GM18868 (cell line): ENCODE data around the gene ATP8A2.
"Not testable (repeated sequence)": the region's sequence is repeated elsewhere in the genome, so short reads cannot be mapped to it uniquely, and the experiment has no call there.

ENCODE experiments used
- ATAC-seq: cut with Tn5 transposase; IDR thresholded peaks from one replicate; pipeline ENCODE4 v1.9.1; 2021; ENCODE audit warnings: mild to moderate bottlenecking, moderate library complexity; ENCODE audit not compliant: unreplicated experiment

Gene ATP8A2

GRCh38 chr13:25371875-25372283 is at the start of gene ATP8A2:
Gene ATP8A2 (plus strand): TSS chr13:25371974. CDS start chr13:25372213, 239 bp downstream.
- no peak for ATAC-seq

- no peak for ATAC-seq
Observed at GRCh38 chr13:25324100-25324499, 47.7 kb upstream of the ATP8A2 start.

- no peak for ATAC-seq
Observed at GRCh38 chr13:25329706-25330105, 42.1 kb upstream of the ATP8A2 start.

GRCh38 chr13:25330541-25330940 is 41.2 kb upstream of the ATP8A2 start:
- ATAC-seq, result no peak

- ATAC-seq, result no peak
Observed at GRCh38 chr13:25335856-25336255, 35.9 kb upstream of the ATP8A2 start.

GRCh38 chr13:25345576-25345975 is 26.2 kb upstream of the ATP8A2 start:
- no peak for ATAC-seq

GRCh38 chr13:25347151-25347550 is 24.6 kb upstream of the ATP8A2 start:
- no peak for ATAC-seq

GRCh38 chr13:25351404-25351803 is 20.4 kb upstream of the ATP8A2 start:
- no peak for ATAC-seq

- no peak for ATAC-seq
Observed at GRCh38 chr13:25352230-25352629, 19.5 kb upstream of the ATP8A2 start.

- ATAC-seq, result no peak
Observed at GRCh38 chr13:25352806-25353205, 19.0 kb upstream of the ATP8A2 start.

GRCh38 chr13:25353344-25353743 is 18.4 kb upstream of the ATP8A2 start:
- no peak for ATAC-seq

- ATAC-seq, result no peak
Observed at GRCh38 chr13:25354377-25354776, 17.4 kb upstream of the ATP8A2 start.

- not testable (repeated sequence) for ATAC-seq
Observed at GRCh38 chr13:25360443-25360842, 11.3 kb upstream of the ATP8A2 start.

GRCh38 chr13:25365720-25366235 is 6.0 kb upstream of the ATP8A2 start:
- ATAC-seq, result no peak

GRCh38 chr13:25371158-25371874 is 458 bp upstream of the ATP8A2 start:
- no peak for ATAC-seq

- ATAC-seq, result no peak
Observed at GRCh38 chr13:25372284-25373081, 709 bp downstream of the ATP8A2 start.

GRCh38 chr13:25375727-25376358 is 4.1 kb downstream of the ATP8A2 start:
- ATAC-seq, result no peak

GRCh38 chr13:25377244-25377962 is 5.6 kb downstream of the ATP8A2 start:
- ATAC-seq, result no peak

GRCh38 chr13:25378528-25378927 is 6.8 kb downstream of the ATP8A2 start:
- ATAC-seq, result no peak

- ATAC-seq, result no peak
Observed at GRCh38 chr13:25379011-25379410, 7.2 kb downstream of the ATP8A2 start.

- ATAC-seq, result no peak
Observed at GRCh38 chr13:25380082-25380481, 8.3 kb downstream of the ATP8A2 start.
